Neural progenitor cell (in vitro differentiated cells): ENCODE results near the gene IPO9.

ENCODE experiments used
- EZH2 ChIP-seq: fragments of 200-600 bp; sonication (generic); IDR thresholded peaks from 2 replicates; pipeline ENCODE4 v1.6.1; 2017; ENCODE audit warnings: antibody characterized with exemption, mild to moderate bottlenecking, moderate library complexity
- EZH2phosphoT487 ChIP-seq: fragments of 200-600 bp; sonication (generic); IDR thresholded peaks from 2 replicates; pipeline ENCODE4 v1.6.1; 2017; ENCODE audit warnings: antibody characterized with exemption
- TF ChIP-seq, protein P1 (sequence below): fragments of 200-600 bp; sonication (generic); IDR thresholded peaks from 2 replicates; pipeline ENCODE4 v1.5.1; 2017; ENCODE audit warnings: antibody characterized with exemption, mild to moderate bottlenecking

DNA sequence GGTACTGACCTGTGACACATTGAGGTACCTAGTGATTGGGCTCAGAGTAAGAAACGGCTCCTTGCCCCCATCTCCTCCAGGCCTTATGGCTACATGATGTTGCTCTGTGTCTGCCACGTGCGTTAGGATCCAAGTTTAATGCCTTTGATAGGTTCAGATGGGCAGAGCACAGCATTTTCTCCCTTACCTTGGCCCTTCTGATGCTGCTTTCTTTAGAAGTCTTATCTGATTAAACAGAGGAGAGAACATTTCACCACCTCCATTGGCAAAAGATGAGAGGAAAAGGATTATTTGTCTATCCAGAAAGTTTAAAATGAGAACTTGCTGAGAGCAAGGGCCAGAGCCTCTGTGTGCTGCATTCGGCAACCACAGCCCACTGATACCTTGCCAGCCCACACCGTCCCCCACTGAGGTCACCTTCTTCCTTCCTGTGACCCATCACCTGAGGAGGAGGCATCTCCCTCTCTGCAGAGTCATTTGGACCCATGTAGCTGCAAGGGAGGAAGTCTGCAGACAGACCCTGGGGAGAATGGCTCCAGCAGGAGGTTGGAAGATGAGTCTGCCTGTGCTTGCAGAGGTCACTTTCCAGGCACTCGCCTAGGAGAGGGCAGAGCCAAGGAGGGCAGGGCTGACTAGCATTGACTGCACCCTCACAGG lies 76.4 kb downstream of the IPO9 start:
- TF ChIP-seq, protein P1, sequence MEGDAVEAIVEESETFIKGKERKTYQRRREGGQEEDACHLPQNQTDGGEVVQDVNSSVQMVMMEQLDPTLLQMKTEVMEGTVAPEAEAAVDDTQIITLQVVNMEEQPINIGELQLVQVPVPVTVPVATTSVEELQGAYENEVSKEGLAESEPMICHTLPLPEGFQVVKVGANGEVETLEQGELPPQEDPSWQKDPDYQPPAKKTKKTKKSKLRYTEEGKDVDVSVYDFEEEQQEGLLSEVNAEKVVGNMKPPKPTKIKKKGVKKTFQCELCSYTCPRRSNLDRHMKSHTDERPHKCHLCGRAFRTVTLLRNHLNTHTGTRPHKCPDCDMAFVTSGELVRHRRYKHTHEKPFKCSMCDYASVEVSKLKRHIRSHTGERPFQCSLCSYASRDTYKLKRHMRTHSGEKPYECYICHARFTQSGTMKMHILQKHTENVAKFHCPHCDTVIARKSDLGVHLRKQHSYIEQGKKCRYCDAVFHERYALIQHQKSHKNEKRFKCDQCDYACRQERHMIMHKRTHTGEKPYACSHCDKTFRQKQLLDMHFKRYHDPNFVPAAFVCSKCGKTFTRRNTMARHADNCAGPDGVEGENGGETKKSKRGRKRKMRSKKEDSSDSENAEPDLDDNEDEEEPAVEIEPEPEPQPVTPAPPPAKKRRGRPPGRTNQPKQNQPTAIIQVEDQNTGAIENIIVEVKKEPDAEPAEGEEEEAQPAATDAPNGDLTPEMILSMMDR, result no peak
- TF ChIP-seq EZH2phosphoT487, result no peak
- no peak for TF ChIP-seq EZH2
